ENCODE results near the gene ZFYVE27.

The ZFYVE27 gene

GRCh38 chr10:97768322-97769315 is 31.7 kb downstream of the ZFYVE27 start:
- DNase-seq (ENCODE audit: low read depth in 2 of 2) = no peak

DNA sequence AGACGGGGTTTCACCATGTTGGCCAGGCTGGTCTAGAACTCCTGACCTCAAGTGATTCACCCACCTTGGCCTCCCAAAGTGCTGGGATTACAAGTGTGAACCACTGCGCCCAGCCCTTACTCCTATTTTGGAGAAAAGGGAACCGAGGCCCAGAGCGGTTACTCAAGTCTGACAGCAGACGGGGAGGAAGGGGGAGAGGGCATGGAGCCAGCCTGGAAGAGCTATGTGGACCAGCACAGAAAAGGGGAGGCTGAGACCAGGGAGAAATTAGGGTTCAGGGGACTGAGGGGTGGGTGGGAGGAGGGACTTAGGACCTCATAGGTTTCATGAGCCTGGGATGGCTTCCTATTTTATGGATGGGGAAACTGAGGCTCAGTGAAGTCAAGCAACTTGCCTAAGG is 33.3 kb downstream of the ZFYVE27 start:
- no peak for DNase-seq (ENCODE audit: low read depth in 2 of 2)

GRCh38 chr10:97771055-97771891 is 34.3 kb downstream of the ZFYVE27 start:
- DNase-seq (ENCODE audit: low read depth in 2 of 2) = no peak

DNA sequence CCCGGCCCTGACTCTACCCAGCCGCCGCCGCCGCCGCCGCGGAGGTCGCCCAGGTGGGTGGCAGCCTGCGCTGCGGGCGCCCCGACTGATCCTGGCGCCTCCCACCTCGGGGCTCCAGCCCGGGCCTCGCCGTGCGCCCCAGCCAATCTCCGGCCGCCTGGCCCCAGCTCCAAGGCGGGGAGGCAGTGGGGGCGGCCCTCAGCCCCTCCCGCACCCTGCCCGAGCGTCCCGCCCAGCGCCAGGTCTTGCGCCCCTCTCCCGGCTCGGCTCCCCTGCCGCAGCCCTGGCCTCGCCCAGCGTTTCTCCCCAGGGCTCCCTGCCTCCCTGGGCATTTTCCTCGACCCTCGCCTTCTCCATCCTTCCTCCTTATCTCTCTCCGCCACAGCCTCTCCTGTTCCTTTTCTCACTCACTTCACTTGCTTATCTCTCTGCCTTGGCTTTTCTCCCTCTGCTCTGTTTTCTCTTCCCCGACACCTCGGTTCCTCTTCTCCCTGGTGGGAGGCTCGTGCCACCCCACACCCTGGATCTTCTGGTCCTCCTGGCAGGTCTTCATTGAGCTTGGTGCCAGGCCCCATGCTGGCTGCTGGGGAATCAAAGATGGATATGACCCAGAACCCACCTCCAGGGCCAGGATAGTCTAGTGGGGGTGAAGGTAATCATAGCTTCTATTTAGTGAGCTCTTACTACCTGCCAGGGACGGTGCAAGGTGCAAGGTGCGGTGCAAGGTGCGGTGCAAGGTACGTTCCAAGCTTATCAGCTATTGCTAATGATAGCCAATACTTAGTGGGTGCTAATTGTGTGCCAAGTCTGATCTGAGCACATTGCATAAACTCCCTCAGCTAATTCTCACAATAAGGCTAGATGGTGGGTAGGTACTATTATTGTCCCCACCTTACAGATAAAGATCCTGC is 35.2 kb downstream of the ZFYVE27 start, which contains the start of gene SFRP5:
Gene SFRP5, minus strand, starts transcription at position 87 of the 911 bp plus-strand sequence. CDS start 166 bp downstream, outside the sequence.
- DNase-seq (ENCODE audit: low read depth in 2 of 2) = no peak

DNA sequence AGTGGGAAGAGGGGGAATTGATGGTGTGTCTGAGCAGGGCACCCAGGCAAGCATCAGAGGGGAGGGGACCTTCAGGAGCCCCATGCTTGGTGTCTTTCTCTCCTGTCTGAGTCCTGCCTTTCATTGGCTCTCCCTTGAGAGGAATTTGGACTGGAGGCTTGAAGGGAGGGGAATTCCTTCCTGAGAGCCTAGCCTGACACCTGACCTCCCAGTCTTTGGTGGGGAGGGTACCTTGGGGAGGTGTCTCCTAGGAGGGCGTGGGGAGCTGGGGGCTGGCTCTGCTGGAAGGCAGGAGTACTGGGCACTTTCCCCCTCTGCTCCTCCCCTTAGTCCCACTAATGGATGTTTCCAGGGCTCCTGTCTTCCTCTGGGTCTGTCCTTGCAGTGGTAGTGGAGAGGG is 36.2 kb downstream of the ZFYVE27 start:
- DNase-seq (ENCODE audit: low read depth in 2 of 2) = no peak

- DNase-seq (ENCODE audit: low read depth in 2 of 2) = no peak
Observed at GRCh38 chr10:97774811-97775294, 37.9 kb downstream of the ZFYVE27 start.

DNA sequence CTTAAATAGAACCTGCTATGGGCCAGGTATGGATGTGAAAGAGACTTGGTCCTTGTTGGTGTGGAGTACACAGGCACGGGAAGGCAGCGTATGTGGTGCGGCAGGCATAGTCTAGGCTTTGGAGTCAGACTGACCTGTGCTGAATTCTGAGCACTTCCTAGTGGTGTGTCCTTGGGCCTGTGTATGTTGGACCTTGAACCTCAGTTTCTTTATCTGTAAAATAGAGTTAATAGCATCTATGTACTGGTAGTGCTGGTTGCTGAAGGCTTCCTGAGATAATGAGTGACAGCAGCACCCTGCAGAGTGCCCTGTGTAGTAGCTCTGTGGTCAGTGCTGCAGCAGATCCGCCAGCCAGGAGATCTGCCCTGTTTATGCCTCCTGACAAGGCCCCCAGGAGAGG is 40.2 kb downstream of the ZFYVE27 start:
- DNase-seq (ENCODE audit: low read depth in 2 of 2) = no peak

GRCh38 chr10:97778452-97779302 is 41.7 kb downstream of the ZFYVE27 start:
- no peak for DNase-seq (ENCODE audit: low read depth in 2 of 2)

DNA sequence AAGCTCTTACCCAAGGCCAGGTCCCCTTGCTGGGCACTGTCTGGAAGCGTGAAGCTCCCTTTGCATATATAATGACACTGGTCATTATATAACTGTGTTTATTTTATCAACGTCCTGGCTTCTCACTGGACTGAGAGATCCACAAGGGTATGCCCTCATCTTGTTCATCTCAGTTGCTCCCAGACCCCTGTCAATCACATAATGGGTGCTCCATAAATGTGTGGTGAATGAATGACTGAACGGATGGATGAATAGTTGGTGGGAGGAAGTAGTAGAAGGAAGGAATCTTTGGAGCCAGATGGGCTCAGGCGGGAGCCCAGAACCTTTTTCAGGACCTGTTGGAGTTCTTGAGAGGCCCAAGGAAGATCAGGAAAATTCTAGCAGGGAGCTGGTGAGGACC is 42.6 kb downstream of the ZFYVE27 start:
- DNase-seq (ENCODE audit: low read depth in 2 of 2) = no peak

DNA sequence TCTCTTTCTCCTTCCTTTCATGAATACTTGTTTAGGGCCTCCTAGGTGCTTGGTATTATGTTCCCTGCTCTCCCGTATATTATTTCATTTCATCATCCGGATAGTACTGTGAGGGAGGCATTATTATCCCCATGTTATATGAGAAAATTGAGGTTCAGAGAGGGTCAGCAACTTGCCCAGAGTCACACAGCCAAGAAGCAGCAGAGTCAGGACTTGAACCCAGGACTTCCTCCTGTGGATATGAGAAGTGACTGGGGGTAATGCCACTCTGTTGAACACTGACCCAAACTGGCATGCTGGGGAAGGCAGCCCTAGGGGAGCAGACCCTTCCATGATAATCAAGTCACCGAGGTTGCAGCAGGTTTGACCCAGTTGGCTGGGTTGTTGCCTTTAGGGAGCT is 43.0 kb downstream of the ZFYVE27 start:
- DNase-seq (ENCODE audit: low read depth in 2 of 2) = no peak

- no peak for DNase-seq (ENCODE audit: low read depth in 2 of 2)
Observed at GRCh38 chr10:97780841-97781617, 44.1 kb downstream of the ZFYVE27 start.

DNA sequence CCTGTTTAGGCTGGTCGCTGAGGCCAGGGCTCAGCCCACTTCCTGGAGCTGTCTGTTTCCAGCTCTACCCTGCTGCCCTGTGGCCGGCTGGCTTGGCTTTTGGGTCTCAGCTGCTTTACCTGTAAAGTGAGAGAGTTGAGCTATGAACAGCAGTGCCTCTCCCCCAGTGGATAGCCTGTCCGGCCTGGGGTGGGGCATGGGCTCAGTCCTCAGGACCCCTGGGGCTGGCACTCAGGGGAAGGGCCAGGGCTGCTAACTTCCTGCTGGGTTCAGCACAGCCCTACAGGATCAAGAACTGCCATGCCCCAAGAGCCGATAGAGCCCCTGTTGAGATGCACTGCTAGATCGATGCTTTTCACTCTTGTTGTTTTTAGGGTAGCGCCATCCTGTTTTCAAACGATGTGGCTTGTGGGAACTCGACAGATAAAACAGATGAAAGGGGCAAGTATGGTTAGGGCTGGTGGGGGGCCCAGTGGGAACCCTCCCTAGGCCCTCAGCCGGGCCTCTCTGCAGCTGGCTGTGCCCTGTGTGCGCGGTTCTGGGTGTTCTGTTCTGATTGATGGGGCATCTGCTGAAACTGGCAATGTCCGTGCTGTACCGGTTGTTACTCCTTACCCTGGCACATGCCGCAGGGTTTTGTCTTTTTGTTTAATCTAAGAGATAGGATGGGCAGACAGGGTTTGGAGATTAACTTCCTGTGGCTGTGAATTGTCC is 44.8 kb downstream of the ZFYVE27 start:
- no peak for DNase-seq (ENCODE audit: low read depth in 2 of 2)

- no peak for DNase-seq (ENCODE audit: low read depth in 2 of 2)
Observed at GRCh38 chr10:97782455-97783228, 45.7 kb downstream of the ZFYVE27 start.

- DNase-seq (ENCODE audit: low read depth in 2 of 2) = no peak
Observed at GRCh38 chr10:97784200-97784810, 47.4 kb downstream of the ZFYVE27 start.

- no peak for DNase-seq (ENCODE audit: low read depth in 2 of 2)
Observed at GRCh38 chr10:97785231-97785630, 48.3 kb downstream of the ZFYVE27 start.

DNA sequence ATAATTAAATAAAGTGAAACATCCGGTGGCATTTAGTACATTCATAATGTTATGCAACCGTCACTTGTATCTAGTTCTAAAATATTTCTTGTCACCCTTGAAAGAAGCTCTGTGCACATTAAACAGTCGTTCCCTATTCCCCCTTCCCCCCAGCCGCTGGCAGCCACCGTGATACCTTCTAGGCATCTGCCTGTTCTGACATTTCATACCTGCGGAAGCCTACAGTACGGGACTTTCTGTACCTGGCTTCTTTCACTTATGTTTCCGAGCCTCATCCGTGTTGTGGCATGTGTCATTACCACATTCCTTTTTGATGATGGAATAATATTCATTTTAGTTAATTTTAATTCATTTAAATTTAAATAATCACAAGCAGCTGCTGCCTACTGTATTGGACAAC is 48.8 kb downstream of the ZFYVE27 start:
- no peak for DNase-seq (ENCODE audit: low read depth in 2 of 2)

DNA sequence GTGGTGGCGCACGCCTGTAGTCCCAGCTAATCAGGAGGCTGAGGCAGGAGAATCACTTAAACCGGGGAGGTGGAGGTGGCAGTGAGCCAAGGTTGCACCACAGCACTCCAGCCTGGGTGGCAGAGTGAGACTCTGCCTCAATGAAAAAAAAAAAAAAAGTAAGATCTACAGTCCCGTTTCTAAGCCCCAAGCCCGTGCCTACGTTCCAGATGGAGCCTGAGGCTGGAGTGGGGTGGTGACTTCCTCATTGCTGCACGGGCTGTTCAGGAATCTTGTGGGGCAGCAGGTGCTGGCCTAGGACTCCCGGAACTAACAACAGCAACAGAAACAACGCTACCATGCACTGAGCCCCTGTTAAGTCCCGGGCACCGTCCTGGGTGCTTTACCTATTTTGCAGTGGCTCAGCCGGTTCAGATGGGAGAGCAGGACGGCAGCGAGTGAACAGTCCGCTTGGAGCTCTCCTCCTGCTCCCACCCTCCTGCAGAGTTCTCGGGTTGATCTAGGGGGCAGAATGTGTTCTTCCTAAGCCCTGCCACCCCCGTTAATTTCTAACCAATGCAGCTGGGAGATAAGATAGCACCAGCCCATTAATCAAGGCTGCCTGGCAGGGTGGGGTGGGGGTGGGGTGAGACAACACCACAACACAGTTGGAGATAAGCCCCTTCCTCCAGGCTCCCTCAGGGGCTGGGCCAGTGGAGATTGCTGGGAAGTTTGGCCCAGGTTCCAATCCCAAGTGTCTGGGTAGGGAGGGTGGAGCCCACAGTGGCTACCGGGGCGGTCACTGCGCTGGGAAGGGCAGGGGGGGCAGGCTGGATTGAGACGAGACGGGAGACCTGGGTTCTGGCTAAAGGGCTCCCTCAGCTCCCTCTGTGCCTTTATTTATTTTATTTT is 51.9 kb downstream of the ZFYVE27 start:
- no peak for DNase-seq (ENCODE audit: low read depth in 2 of 2)
